Activated B cell treated with CpG ODN at 0.5 μM for 24 hours (primary cell): ENCODE measurements around the gene WTAP. TPM values are rescaled to one million over a fixed set of nuclear protein-coding genes. Genes with fewer than 3 reads are reported as not detected.
"Not testable (repeated sequence)": the region's sequence is repeated elsewhere in the genome, so short reads cannot be mapped to it uniquely, and the experiment has no call there.

Experiments used
- ATAC-seq: fragments of 200-7000 bp; cut with Tn5 transposase; one replicate; pipeline ENCODE4 v1.10.0; 2021; ENCODE audit warnings: low read depth, mild to moderate bottlenecking, moderate library complexity
- CTCF ChIA-PET: fragments of 350-600 bp; sonication (Branson Sonifier 250); formaldehyde crosslinking; loops from one replicate; lab custom pipeline; 2021; ENCODE audit warnings: antibody characterized with exemption; lab: Charles Lee
- POLR2A ChIA-PET: fragments of 350-600 bp; sonication (Branson Sonifier 250); formaldehyde crosslinking; loops from one replicate; lab custom pipeline; 2021; ENCODE audit warnings: antibody characterized with exemption; lab: Charles Lee
- DNase-seq: peaks from one replicate; pipeline ENCODE4 v3.0.0; 2022
- H3K27ac Mint-ChIP-seq: one replicate; pipeline ENCODE4 v1.8.0; 2020; ENCODE audit warnings: mixed read lengths
- H3K27me3 Mint-ChIP-seq: one replicate; pipeline ENCODE4 v1.8.0; 2021; ENCODE audit warnings: mixed read lengths
- H3K36me3 Mint-ChIP-seq: one replicate; pipeline ENCODE4 v1.8.0; 2021; ENCODE audit warnings: low read depth, mixed read lengths
- H3K4me1 Mint-ChIP-seq: one replicate; pipeline ENCODE4 v1.8.0; 2021; ENCODE audit warnings: mixed read lengths
- H3K4me3 Mint-ChIP-seq: one replicate; pipeline ENCODE4 v1.8.0; 2020; ENCODE audit warnings: mild to moderate bottlenecking, mixed read lengths
- H3K9me3 Mint-ChIP-seq: one replicate; pipeline ENCODE4 v1.8.0; 2020; ENCODE audit warnings: mixed read lengths
- CTCF ChIP-seq: fragments of 200-600 bp; IDR thresholded peaks from one replicate; pipeline ENCODE4 v1.8.0; 2022; ENCODE audit warnings: antibody characterized with exemption, mild to moderate bottlenecking
- intact Hi-C: fragments of 100-400 bp; cut with micrococcal nuclease; formaldehyde crosslinking; loops from one replicate; pipeline ENCODE4 v1.15.1; 2024
- total RNA-seq: library from RNA; stranded (reverse); gene quantifications from 2 replicates; pipeline ENCODE4 v1.2.3, GENCODE V29; 2022

The WTAP gene
- total RNA-seq, 1 donor from 2014 or later: 141 TPM

- ChIA-PET POLR2A (interaction anchor here (1.0 to 4.8 kb wide), 6 partner anchors 9 to 250 kb away, joined by 3 to 102 read pairs (median 24); partner anchors contain the start of genes ACAT2, MRPL18, SOD2 and TCP1), CTCF (interaction anchor here (1.4 to 1.5 kb wide), 2 partner anchors 9 to 36 kb away, joined by 5 read pairs; partner anchors contain the start of gene SOD2)
- ATAC-seq: no peak
- Mint-ChIP-seq H3K27me3 (no peaks in the 10 kb centered on the region), H3K9me3 (no peaks in the 10 kb centered on the region), H3K27ac (peak overlapping the region; percentile 89), H3K36me3 (peaks cover 26% of the 10 kb centered on the region), H3K4me1 (peaks cover 49% of the 10 kb centered on the region), H3K4me3 (peak overlapping the region; percentile 89)
- intact Hi-C loops: loop anchor here (2.0 to 5.0 kb wide), 2 partner anchors 14 to 204 kb away; no protein-coding TSS in a partner anchor
- TF ChIP-seq CTCF: no peak
- DNase-seq: no peak
These were observed 1.2 kb downstream of the WTAP start for GRCh38 chr6:159728531-159728964.

- H3K36me3 Mint-ChIP-seq: peaks cover 24% of the 10 kb centered on the region
- peak overlapping the region; percentile 89 for H3K4me3 Mint-ChIP-seq
- POLR2A ChIA-PET: interaction anchor here (0.6 to 4.8 kb wide), 8 partner anchors 10 to 1076 kb away, joined by 3 to 102 read pairs (median 4); partner anchors contain the start of genes ACAT2, MRPL18, SOD2 and TCP1
- CTCF ChIA-PET: interaction anchor here (1.1 to 1.4 kb wide), 2 partner anchors 10 to 12 kb away, joined by 3 to 5 read pairs; no protein-coding TSS in a partner anchor
- peaks cover 52% of the 10 kb centered on the region for H3K4me1 Mint-ChIP-seq
- DNase-seq: no peak
- TF ChIP-seq CTCF: no peak
- no peaks in the 10 kb centered on the region for H3K27me3 Mint-ChIP-seq
- H3K27ac Mint-ChIP-seq: peak overlapping the region; percentile 89
- H3K9me3 Mint-ChIP-seq: no peaks in the 10 kb centered on the region
- intact Hi-C loops: loop anchor here (1.0 to 5.0 kb wide), 3 partner anchors 9 to 203 kb away; no protein-coding TSS in a partner anchor
- ATAC-seq: no peak
These were observed 2.5 kb downstream of the WTAP start for GRCh38 chr6:159729598-159730331.

- Mint-ChIP-seq H3K27ac (peak overlapping the region; percentile 12), H3K9me3 (no peaks in the 10 kb centered on the region), H3K4me3 (peak overlapping the region; percentile 89), H3K36me3 (peaks cover 24% of the 10 kb centered on the region), H3K4me1 (peaks cover 56% of the 10 kb centered on the region), H3K27me3 (no peaks in the 10 kb centered on the region)
- DNase-seq (no peak), ATAC-seq (no peak)
- TF ChIP-seq CTCF: no peak
- intact Hi-C loops: no loop called here
- ChIA-PET POLR2A (interaction anchor here (0.6 to 4.8 kb wide), 4 partner anchors 31 to 1077 kb away, joined by 4 to 102 read pairs (median 70); partner anchors contain the start of genes ACAT2, MRPL18, SOD2 and TCP1), CTCF (interaction anchor here (1.1 kb wide), 1 partner anchor 11 kb away, joined by 3 read pairs; no protein-coding TSS in a partner anchor)
These were observed 3.0 kb downstream of the WTAP start for GRCh38 chr6:159730332-159730676.

- POLR2A ChIA-PET: interaction anchor here (0.7 to 1.5 kb wide), 3 partner anchors 10 to 57 kb away, joined by 3 to 6 read pairs (median 5); partner anchors contain the start of genes MRPL18 and TCP1
- ATAC-seq, DNase-seq, H3K27ac Mint-ChIP-seq, H3K9me3 Mint-ChIP-seq, intact Hi-C loops, H3K27me3 Mint-ChIP-seq, CTCF ChIA-PET, H3K4me3 Mint-ChIP-seq: not testable (repeated sequence)
- Mint-ChIP-seq H3K4me1 (peaks cover 55% of the 10 kb centered on the region), H3K36me3 (peaks cover 19% of the 10 kb centered on the region)
These were observed 5.2 kb downstream of the WTAP start for GRCh38 chr6:159732550-159732949.

- CTCF ChIA-PET, H3K27ac Mint-ChIP-seq, H3K9me3 Mint-ChIP-seq, H3K27me3 Mint-ChIP-seq, DNase-seq, intact Hi-C loops, ATAC-seq, H3K4me3 Mint-ChIP-seq: not testable (repeated sequence)
- H3K4me1 Mint-ChIP-seq: peaks cover 56% of the 10 kb centered on the region
- POLR2A ChIA-PET: interaction anchor here (1.5 kb wide), 1 partner anchor 56 kb away, joined by 5 read pairs; the partner anchor contains the start of genes MRPL18 and TCP1
- peaks cover 26% of the 10 kb centered on the region for H3K36me3 Mint-ChIP-seq
These were observed 6.1 kb downstream of the WTAP start for GRCh38 chr6:159733395-159733794.
